Measurements from ENCODE around the gene CREB3L2. TPM values are rescaled to one million over a fixed set of nuclear protein-coding genes. Genes with fewer than 3 reads are reported as not detected.

Gene CREB3L2
- total and polyA plus RNA-seq, 2 of the 13 experiments (the other 11 are each of a cell fraction or from before 2014, with no cell fraction given), result 22.1 to 41.1 TPM

DNA sequence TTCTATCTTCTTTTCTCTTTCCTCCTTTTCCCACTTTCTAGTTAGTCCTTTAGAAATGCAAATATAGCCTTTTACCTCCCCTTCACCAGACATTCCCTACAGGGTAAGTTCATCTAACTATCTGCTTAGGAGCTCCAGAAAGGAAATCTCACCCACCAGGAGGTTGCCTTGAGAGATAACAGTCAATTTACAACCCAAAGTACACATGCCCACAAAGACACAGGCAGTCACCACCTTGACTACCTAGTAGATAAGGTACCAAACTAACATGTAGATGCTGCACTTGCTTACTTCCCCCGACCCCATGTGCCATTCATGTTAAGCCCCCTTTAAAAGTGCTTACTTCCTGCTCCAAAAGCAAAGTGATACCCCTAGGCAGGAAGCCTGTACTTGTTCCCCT, 12.8 kb upstream of the CREB3L2 start:
- DNase-seq (ENCODE audit: low spot score) (no peak), ATAC-seq (no peak), FAIRE-seq (no peak)
- H4K20me1 ChIP-seq (ENCODE audit: insufficient read depth, low read length), result no peaks in the 10 kb centered on the region
- no peak overlapping the region for H3K27ac ChIP-seq (ENCODE audit: extremely low read length, insufficient read depth, low read length)
- no peaks in the 10 kb centered on the region for H3K27me3 ChIP-seq (ENCODE audit: control insufficient read depth in 1 of 2, insufficient read depth in 2 of 2, low read length in 2 of 2)
- ChIA-PET POLR2A (no interaction called here), CTCF (ENCODE audit: low intra/inter-chr PET ratio, low total read pairs) (no interaction called here)
- 92% methylated on average over 1 of the region's 1 CpG for WGBS (ENCODE audit: low lambda C conversion rate)
- in situ Hi-C loops (cut with HindIII; ENCODE audit: extremely low pct_ligation_motif_present, low pct_unique_long_range_greater_than_20kb), result loop anchor here (25.0 kb wide), 1 partner anchor 723 kb away; no protein-coding TSS in a partner anchor
- H3K9ac ChIP-seq (ENCODE audit: insufficient read depth, low read depth, low read length), result no peak overlapping the region
- no peak for TF ChIP-seq ZNF605 (CRISPR knock-in tag; IDR thresholded peaks at IDR 0.05)
- TF ChIP-seq KAT8 (CRISPR knock-in tag; IDR thresholded peaks at IDR 0.05), result no peak
- TF ChIP-seq, protein P1, sequence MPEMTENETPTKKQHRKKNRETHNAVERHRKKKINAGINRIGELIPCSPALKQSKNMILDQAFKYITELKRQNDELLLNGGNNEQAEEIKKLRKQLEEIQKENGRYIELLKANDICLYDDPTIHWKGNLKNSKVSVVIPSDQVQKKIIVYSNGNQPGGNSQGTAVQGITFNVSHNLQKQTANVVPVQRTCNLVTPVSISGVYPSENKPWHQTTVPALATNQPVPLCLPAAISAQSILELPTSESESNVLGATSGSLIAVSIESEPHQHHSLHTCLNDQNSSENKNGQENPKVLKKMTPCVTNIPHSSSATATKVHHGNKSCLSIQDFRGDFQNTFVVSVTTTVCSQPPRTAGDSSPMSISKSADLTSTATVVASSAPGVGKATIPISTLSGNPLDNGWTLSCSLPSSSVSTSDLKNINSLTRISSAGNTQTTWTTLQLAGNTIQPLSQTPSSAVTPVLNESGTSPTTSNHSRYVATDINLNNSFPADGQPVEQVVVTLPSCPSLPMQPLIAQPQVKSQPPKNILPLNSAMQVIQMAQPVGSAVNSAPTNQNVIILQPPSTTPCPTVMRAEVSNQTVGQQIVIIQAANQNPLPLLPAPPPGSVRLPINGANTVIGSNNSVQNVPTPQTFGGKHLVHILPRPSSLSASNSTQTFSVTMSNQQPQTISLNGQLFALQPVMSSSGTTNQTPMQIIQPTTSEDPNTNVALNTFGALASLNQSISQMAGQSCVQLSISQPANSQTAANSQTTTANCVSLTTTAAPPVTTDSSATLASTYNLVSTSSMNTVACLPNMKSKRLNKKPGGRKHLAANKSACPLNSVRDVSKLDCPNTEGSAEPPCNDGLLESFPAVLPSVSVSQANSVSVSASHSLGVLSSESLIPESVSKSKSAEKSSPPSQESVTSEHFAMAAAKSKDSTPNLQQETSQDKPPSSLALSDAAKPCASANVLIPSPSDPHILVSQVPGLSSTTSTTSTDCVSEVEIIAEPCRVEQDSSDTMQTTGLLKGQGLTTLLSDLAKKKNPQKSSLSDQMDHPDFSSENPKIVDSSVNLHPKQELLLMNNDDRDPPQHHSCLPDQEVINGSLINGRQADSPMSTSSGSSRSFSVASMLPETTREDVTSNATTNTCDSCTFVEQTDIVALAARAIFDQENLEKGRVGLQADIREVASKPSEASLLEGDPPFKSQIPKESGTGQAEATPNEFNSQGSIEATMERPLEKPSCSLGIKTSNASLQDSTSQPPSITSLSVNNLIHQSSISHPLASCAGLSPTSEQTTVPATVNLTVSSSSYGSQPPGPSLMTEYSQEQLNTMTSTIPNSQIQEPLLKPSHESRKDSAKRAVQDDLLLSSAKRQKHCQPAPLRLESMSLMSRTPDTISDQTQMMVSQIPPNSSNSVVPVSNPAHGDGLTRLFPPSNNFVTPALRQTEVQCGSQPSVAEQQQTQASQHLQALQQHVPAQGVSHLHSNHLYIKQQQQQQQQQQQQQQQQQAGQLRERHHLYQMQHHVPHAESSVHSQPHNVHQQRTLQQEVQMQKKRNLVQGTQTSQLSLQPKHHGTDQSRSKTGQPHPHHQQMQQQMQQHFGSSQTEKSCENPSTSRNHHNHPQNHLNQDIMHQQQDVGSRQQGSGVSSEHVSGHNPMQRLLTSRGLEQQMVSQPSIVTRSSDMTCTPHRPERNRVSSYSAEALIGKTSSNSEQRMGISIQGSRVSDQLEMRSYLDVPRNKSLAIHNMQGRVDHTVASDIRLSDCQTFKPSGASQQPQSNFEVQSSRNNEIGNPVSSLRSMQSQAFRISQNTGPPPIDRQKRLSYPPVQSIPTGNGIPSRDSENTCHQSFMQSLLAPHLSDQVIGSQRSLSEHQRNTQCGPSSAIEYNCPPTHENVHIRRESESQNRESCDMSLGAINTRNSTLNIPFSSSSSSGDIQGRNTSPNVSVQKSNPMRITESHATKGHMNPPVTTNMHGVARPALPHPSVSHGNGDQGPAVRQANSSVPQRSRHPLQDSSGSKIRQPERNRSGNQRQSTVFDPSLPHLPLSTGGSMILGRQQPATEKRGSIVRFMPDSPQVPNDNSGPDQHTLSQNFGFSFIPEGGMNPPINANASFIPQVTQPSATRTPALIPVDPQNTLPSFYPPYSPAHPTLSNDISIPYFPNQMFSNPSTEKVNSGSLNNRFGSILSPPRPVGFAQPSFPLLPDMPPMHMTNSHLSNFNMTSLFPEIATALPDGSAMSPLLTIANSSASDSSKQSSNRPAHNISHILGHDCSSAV (CRISPR knock-in tag; IDR thresholded peaks at IDR 0.05; ENCODE audit: borderline replicate concordance), result no peak
- TF ChIP-seq, protein P2, sequence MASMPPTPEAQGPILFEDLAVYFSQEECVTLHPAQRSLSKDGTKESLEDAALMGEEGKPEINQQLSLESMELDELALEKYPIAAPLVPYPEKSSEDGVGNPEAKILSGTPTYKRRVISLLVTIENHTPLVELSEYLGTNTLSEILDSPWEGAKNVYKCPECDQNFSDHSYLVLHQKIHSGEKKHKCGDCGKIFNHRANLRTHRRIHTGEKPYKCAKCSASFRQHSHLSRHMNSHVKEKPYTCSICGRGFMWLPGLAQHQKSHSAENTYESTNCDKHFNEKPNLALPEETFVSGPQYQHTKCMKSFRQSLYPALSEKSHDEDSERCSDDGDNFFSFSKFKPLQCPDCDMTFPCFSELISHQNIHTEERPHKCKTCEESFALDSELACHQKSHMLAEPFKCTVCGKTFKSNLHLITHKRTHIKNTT (CRISPR knock-in tag; IDR thresholded peaks at IDR 0.05), result no peak
- no peak for TF ChIP-seq ZMAT3 (CRISPR knock-in tag; conservative IDR thresholded peaks at IDR 0.05)
- TF ChIP-seq GPN1 (CRISPR knock-in tag; IDR thresholded peaks at IDR 0.05; ENCODE audit: borderline replicate concordance), result no peak
- no peak for TF ChIP-seq SMYD3 (CRISPR knock-in tag; IDR thresholded peaks at IDR 0.05)
- no peak for TF ChIP-seq FOXJ3 (CRISPR knock-in tag; IDR thresholded peaks at IDR 0.05; ENCODE audit: borderline replicate concordance)
- no peak for TF ChIP-seq ATAD3A (CRISPR knock-in tag; IDR thresholded peaks at IDR 0.05)
- TF ChIP-seq SP2 (CRISPR knock-in tag; IDR thresholded peaks at IDR 0.05), result no peak
- TF ChIP-seq ZNF207 (IDR thresholded peaks at IDR 0.05; ENCODE audit: borderline replicate concordance), result no peak
- TF ChIP-seq GTF3A (CRISPR knock-in tag; conservative IDR thresholded peaks at IDR 0.05), result no peak
- no peak overlapping the region for H2AFZ ChIP-seq (ENCODE audit: low read length)
- no TSS peak for BruUV-seq (replicated peaks)
- H3K4me1 ChIP-seq (ENCODE audit: insufficient read depth, low read length), result peaks cover 6% of the 10 kb centered on the region
- no peak overlapping the region for H3K4me2 ChIP-seq (ENCODE audit: low read depth, low read length)
- no peaks in the 10 kb centered on the region for H3K79me2 ChIP-seq (ENCODE audit: insufficient read depth, low read length)
- intact Hi-C loops (cut with micrococcal nuclease; ENCODE audit: unreplicated experiment), result no loop called here
- no peak overlapping the region for H3K4me3 ChIP-seq (replicated peaks in 1 of 3; ENCODE audit: insufficient read depth in 1 of 3, low read depth in 2 of 3, low read length in 3 of 3)
- H3K9me3 ChIP-seq (ENCODE audit: low read length), result no peaks in the 10 kb centered on the region
- H3K36me3 ChIP-seq (replicated peaks in 1 of 2; ENCODE audit: control insufficient read depth in 1 of 2, insufficient read depth in 2 of 2, low read length in 2 of 2), result no peaks in the 10 kb centered on the region
